Measurements from ENCODE around the gene FTL. TPM values are rescaled to one million over a fixed set of nuclear protein-coding genes. Genes with fewer than 3 reads are reported as not detected.
A peak's percentile ranks its signal among the peaks of the same experiment; 100 is the strongest.

FTL gene
- total and polyA plus RNA-seq, 5 donors from 2014 or later: 575 to 5,675 (median 4,460) TPM

GRCh38 chr19:48947258-48947542 lies 17.9 kb upstream of the FTL start:
- Histone ChIP-seq H3K36me3 (ENCODE audit: control insufficient read depth, insufficient read depth, low read length) (no peaks in the 10 kb centered on the region), H3K4me3 (ENCODE audit: low read depth, low read length) (no peak overlapping the region), H3K4me1 (ENCODE audit: control insufficient read depth, insufficient read depth, low read length, poor library complexity, severe bottlenecking) (no peaks in the 10 kb centered on the region), H3K9me3 (ENCODE audit: control insufficient read depth in 2 of 2, low read length in 2 of 2) (peaks cover 0 to 4% of the 10 kb centered on the region in 2 experiments), H3K27me3 (ENCODE audit: control insufficient read depth, insufficient read depth, low read length) (no peaks in the 10 kb centered on the region), H3K27ac (ENCODE audit: insufficient read depth, low read length, poor library complexity, severe bottlenecking) (no peak overlapping the region)
- ATAC-seq (ENCODE audit: low read depth in 2 of 2): no peak
- H3K9me3 Mint-ChIP-seq: peaks cover 0 to 2% (median 0%) of the 10 kb centered on the region in 7 donors
- no peak for DNase-seq
- H3K27me3 Mint-ChIP-seq: no peaks in the 10 kb centered on the region
- H3K4me1 Mint-ChIP-seq: no peaks in the 10 kb centered on the region
- no peak overlapping the region for H3K27ac Mint-ChIP-seq
- no peaks in the 10 kb centered on the region for H3K36me3 Mint-ChIP-seq
- no peak overlapping the region for H3K4me3 Mint-ChIP-seq

DNA sequence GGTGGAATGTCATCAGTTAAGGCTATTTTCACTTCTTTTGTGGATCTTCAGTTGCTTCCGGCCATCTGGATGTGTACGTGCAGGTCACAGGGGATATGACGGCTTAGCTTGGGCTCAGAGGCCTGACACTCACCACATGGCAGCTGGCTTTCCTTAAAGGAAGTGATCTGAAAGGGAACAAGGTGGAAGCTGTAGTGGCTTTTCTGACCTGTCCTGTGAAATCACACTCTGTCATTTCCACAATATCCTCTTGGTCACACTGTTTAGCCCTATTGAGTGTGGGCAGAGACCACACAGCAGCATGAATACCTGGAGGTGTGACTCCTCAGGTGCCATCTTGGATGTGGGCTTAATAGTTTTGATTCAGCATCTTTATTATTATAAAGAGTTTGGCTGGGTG lies 14.9 kb upstream of the FTL start:
- Histone ChIP-seq H3K4me3 (ENCODE audit: low read depth, low read length) (no peak overlapping the region), H3K9me3 (ENCODE audit: control insufficient read depth in 2 of 2, low read length in 2 of 2) (peaks cover 0 to 4% of the 10 kb centered on the region in 2 experiments), H3K27ac (ENCODE audit: insufficient read depth, low read length, poor library complexity, severe bottlenecking) (no peak overlapping the region), H3K4me1 (ENCODE audit: control insufficient read depth, insufficient read depth, low read length, poor library complexity, severe bottlenecking) (peaks cover 8% of the 10 kb centered on the region), H3K27me3 (ENCODE audit: control insufficient read depth, insufficient read depth, low read length) (no peaks in the 10 kb centered on the region), H3K36me3 (ENCODE audit: control insufficient read depth, insufficient read depth, low read length) (no peaks in the 10 kb centered on the region)
- peak overlapping the region in 1 of 3 donors; percentile 22 for H3K27ac Mint-ChIP-seq
- H3K27me3 Mint-ChIP-seq: peaks cover 5% of the 10 kb centered on the region
- ATAC-seq (ENCODE audit: low read depth in 2 of 2) (no peak), DNase-seq (no peak)
- peaks cover 0 to 2% (median 0%) of the 10 kb centered on the region in 7 donors for H3K9me3 Mint-ChIP-seq
- peak overlapping the region in 2 of 4 donors; percentile 33 to 48 for H3K4me3 Mint-ChIP-seq
- no peaks in the 10 kb centered on the region for H3K36me3 Mint-ChIP-seq
- peaks cover 0 to 6% (median 3%) of the 10 kb centered on the region in 4 donors for H3K4me1 Mint-ChIP-seq

DNA sequence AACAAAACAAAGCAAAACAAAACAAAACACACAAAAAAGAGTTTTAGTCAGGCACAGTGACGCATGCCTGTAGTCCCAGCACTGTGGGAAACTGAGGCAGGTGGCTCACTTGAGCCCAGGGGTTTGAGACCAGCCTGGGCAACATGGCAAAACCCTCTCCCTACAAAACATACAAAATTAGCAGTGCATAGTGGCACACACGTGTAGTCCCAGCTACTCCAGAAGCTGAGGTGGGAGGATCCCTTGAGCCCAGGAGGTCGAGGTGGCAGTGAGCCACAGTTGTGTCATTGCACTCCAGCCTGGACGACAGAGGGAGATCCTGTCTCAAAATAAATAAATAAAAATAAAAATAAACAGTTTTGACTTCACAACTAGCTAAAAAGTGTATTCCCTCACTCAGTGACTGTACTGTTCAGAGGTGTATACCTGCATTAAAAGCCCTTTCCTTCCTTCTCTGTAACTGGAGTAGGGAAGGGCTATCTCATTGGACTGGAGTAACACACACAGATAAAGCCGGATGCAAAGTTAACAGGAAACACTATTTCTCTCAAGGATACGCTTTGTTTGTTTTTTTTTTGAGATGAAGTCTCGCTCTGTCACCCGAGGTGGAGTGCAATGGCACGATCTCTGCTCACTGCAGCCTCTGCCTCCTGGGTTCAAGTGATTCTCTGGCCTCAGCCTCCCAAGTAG lies 14.1 kb upstream of the FTL start:
- Mint-ChIP-seq H3K27me3 (peaks cover 5% of the 10 kb centered on the region), H3K27ac (no peak overlapping the region), H3K4me3 (no peak overlapping the region), H3K4me1 (peaks cover 0 to 13% (median 4%) of the 10 kb centered on the region in 4 donors), H3K9me3 (peaks cover 0 to 2% (median 0%) of the 10 kb centered on the region in 7 donors), H3K36me3 (no peaks in the 10 kb centered on the region)
- Histone ChIP-seq H3K36me3 (ENCODE audit: control insufficient read depth, insufficient read depth, low read length) (no peaks in the 10 kb centered on the region), H3K27me3 (ENCODE audit: control insufficient read depth, insufficient read depth, low read length) (no peaks in the 10 kb centered on the region), H3K9me3 (ENCODE audit: control insufficient read depth in 2 of 2, low read length in 2 of 2) (peaks cover 0 to 4% of the 10 kb centered on the region in 2 experiments), H3K4me1 (ENCODE audit: control insufficient read depth, insufficient read depth, low read length, poor library complexity, severe bottlenecking) (peaks cover 16% of the 10 kb centered on the region), H3K27ac (ENCODE audit: insufficient read depth, low read length, poor library complexity, severe bottlenecking) (no peak overlapping the region), H3K4me3 (ENCODE audit: low read depth, low read length) (no peak overlapping the region)
- ATAC-seq (ENCODE audit: low read depth in 2 of 2) (no peak), DNase-seq (no peak)

- H3K4me3 ChIP-seq (ENCODE audit: low read depth, low read length): no peak overlapping the region
- no peak overlapping the region for H3K27ac Mint-ChIP-seq
Measured at GRCh38 chr19:48953141-48953540, 12.0 kb upstream of the FTL start.

GRCh38 chr19:48953990-48954594 lies 11.0 kb upstream of the FTL start:
- peak overlapping the region; percentile 69 to 96 (median 84) for H3K27ac Mint-ChIP-seq
- H3K9me3 ChIP-seq (ENCODE audit: control insufficient read depth in 2 of 2, low read length in 2 of 2): no peaks in the 10 kb centered on the region
- no peaks in the 10 kb centered on the region for H3K27me3 ChIP-seq (ENCODE audit: control insufficient read depth, insufficient read depth, low read length)
- ATAC-seq (ENCODE audit: low read depth in 2 of 2) (no peak), DNase-seq (no peak)
- H3K4me1 Mint-ChIP-seq: peaks cover 0 to 34% (median 21%) of the 10 kb centered on the region in 4 donors
- H3K36me3 Mint-ChIP-seq: peaks cover 12% of the 10 kb centered on the region
- peaks cover 20% of the 10 kb centered on the region for H3K4me1 ChIP-seq (ENCODE audit: control insufficient read depth, insufficient read depth, low read length, poor library complexity, severe bottlenecking)
- peak overlapping the region; percentile 80 for H3K27ac ChIP-seq (ENCODE audit: insufficient read depth, low read length, poor library complexity, severe bottlenecking)
- H3K4me3 ChIP-seq (ENCODE audit: low read depth, low read length): peak overlapping the region; percentile 77
- H3K9me3 Mint-ChIP-seq: peaks cover 0 to 1% (median 0%) of the 10 kb centered on the region in 7 donors
- peaks cover 8% of the 10 kb centered on the region for H3K36me3 ChIP-seq (ENCODE audit: control insufficient read depth, insufficient read depth, low read length)
- H3K4me3 Mint-ChIP-seq: peak overlapping the region; percentile 90 to 94 (median 92)
- peaks cover 5% of the 10 kb centered on the region for H3K27me3 Mint-ChIP-seq

More at GRCh38 chr19:48953141-48953540, 12.0 kb upstream of the FTL start:
- Histone ChIP-seq H3K4me1 (ENCODE audit: control insufficient read depth, insufficient read depth, low read length, poor library complexity, severe bottlenecking) (peaks cover 20% of the 10 kb centered on the region), H3K36me3 (ENCODE audit: control insufficient read depth, insufficient read depth, low read length) (peaks cover 8% of the 10 kb centered on the region), H3K9me3 (ENCODE audit: control insufficient read depth in 2 of 2, low read length in 2 of 2) (no peaks in the 10 kb centered on the region), H3K27me3 (ENCODE audit: control insufficient read depth, insufficient read depth, low read length) (no peaks in the 10 kb centered on the region), H3K27ac (ENCODE audit: insufficient read depth, low read length, poor library complexity, severe bottlenecking) (no peak overlapping the region)
- Mint-ChIP-seq H3K4me1 (peaks cover 0 to 29% (median 19%) of the 10 kb centered on the region in 4 donors), H3K4me3 (peak overlapping the region in 3 of 4 donors; percentile 5 to 90 (median 66)), H3K27me3 (peaks cover 5% of the 10 kb centered on the region), H3K9me3 (peaks cover 0 to 2% (median 0%) of the 10 kb centered on the region in 7 donors), H3K36me3 (peaks cover 12% of the 10 kb centered on the region)
- ATAC-seq (ENCODE audit: low read depth in 2 of 2) (no peak), DNase-seq (no peak)

DNA sequence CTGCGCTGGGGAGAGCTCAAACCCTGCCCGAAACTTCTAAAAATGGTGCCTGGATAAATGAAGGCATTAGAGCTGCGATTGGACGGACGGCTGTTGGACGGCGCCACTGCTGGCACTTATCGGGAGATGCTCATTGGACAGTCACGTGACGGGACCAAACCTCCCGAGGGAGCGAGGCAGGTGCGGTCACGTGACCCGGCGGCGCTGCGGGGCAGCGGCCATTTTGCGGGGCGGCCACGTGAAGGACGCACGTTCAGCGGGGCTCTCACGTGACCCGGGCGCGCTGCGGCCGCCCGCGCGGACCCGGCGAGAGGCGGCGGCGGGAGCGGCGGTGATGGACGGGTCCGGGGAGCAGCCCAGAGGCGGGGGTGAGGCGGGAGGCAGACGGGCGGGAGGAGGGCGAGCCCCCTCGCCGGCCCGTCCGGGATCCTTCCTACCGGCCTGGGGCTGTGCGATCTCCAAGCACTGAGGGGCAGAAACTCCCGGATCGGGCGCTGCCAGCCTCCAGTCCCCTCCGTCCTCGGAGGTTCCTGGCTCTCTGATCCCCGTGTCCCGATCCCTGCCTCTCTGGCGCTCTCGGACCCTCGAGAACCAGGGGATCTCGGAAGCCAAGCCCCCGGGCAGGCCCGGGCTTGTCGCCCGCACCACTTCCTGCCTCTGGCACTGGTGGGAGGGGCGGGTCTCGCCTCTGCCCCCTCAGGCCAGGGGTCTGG lies 10.4 kb upstream of the FTL start, which contains the start of gene BAX:
Gene BAX (plus strand): TSS at position 281 of the 713 bp plus-strand sequence. CDS start 54 bp downstream, at position 335.
- H3K9me3 Mint-ChIP-seq: peaks cover 0 to 1% (median 0%) of the 10 kb centered on the region in 7 donors
- Histone ChIP-seq H3K36me3 (ENCODE audit: control insufficient read depth, insufficient read depth, low read length) (peaks cover 8% of the 10 kb centered on the region), H3K27ac (ENCODE audit: insufficient read depth, low read length, poor library complexity, severe bottlenecking) (peak within 1 kb of the TSS; percentile 80), H3K4me3 (ENCODE audit: low read depth, low read length) (peak within 1 kb of the TSS; percentile 77), H3K4me1 (ENCODE audit: control insufficient read depth, insufficient read depth, low read length, poor library complexity, severe bottlenecking) (peaks cover 20% of the 10 kb centered on the region), H3K27me3 (ENCODE audit: control insufficient read depth, insufficient read depth, low read length) (no peaks in the 10 kb centered on the region), H3K9me3 (ENCODE audit: control insufficient read depth in 2 of 2, low read length in 2 of 2) (no peaks in the 10 kb centered on the region)
- DNase-seq: peak; percentile 73 to 96 (median 84)
- H3K4me3 Mint-ChIP-seq: peak within 1 kb of the TSS; percentile 90 to 94 (median 92)
- H3K27me3 Mint-ChIP-seq: peaks cover 5% of the 10 kb centered on the region
- ATAC-seq (ENCODE audit: low read depth in 2 of 2): peak; percentile 87 to 88
- H3K4me1 Mint-ChIP-seq: peaks cover 0 to 34% (median 21%) of the 10 kb centered on the region in 4 donors
- H3K27ac Mint-ChIP-seq: peak within 1 kb of the TSS; percentile 84 to 96 (median 84)
- H3K36me3 Mint-ChIP-seq: peaks cover 12% of the 10 kb centered on the region

GRCh38 chr19:48955308-48955958 lies 9.7 kb upstream of the FTL start:
- Histone ChIP-seq H3K4me3 (ENCODE audit: low read depth, low read length) (peak overlapping the region; percentile 77), H3K9me3 (ENCODE audit: control insufficient read depth in 2 of 2, low read length in 2 of 2) (no peaks in the 10 kb centered on the region), H3K27me3 (ENCODE audit: control insufficient read depth, insufficient read depth, low read length) (no peaks in the 10 kb centered on the region), H3K4me1 (ENCODE audit: control insufficient read depth, insufficient read depth, low read length, poor library complexity, severe bottlenecking) (peaks cover 20% of the 10 kb centered on the region), H3K36me3 (ENCODE audit: control insufficient read depth, insufficient read depth, low read length) (peaks cover 8% of the 10 kb centered on the region), H3K27ac (ENCODE audit: insufficient read depth, low read length, poor library complexity, severe bottlenecking) (peak overlapping the region; percentile 80)
- peaks cover 12% of the 10 kb centered on the region for H3K36me3 Mint-ChIP-seq
- H3K4me1 Mint-ChIP-seq: peaks cover 0 to 34% (median 21%) of the 10 kb centered on the region in 4 donors
- ATAC-seq (ENCODE audit: low read depth in 2 of 2): no peak
- no peak for DNase-seq
- peak overlapping the region; percentile 85 to 93 (median 90) for H3K4me3 Mint-ChIP-seq
- H3K9me3 Mint-ChIP-seq: peaks cover 0 to 1% (median 0%) of the 10 kb centered on the region in 7 donors
- peaks cover 5% of the 10 kb centered on the region for H3K27me3 Mint-ChIP-seq
- H3K27ac Mint-ChIP-seq: peak overlapping the region; percentile 75 to 84 (median 79)

Data from CD4-positive, CD25-positive, alpha-beta regulatory T cell (primary cell).